Epithelial cell of proximal tubule (primary cell): ENCODE data around the gene PGAP3. TPM values are rescaled to one million over a fixed set of nuclear protein-coding genes. Genes with fewer than 3 reads are reported as not detected.

Source experiments
- DNase-seq: peaks from one replicate; pipeline ENCODE4 v3.0.0-alpha.2; 2011; ENCODE audit warnings: low read depth
- H3K4me3 ChIP-seq: 2 replicates; pipeline ENCODE4 v1.5.1; 2011; ENCODE audit warnings: low read depth, mild to moderate bottlenecking, low read length
- total RNA-seq: library from RNA; depleted of rRNA; stranded (reverse); fragments of >200 nt; gene quantifications from 2 replicates; pipeline ENCODE4 v1.2.3, GENCODE V29; 2015
- TF ChIP-seq, protein P1 (sequence below): conservative IDR thresholded peaks from 2 replicates; pipeline ENCODE4 v1.5.1; 2012; ENCODE audit warnings: low read depth, mild to moderate bottlenecking, low read length

PGAP3 gene
- total RNA-seq, 1 donor from 2014 or later: 11.2 TPM

DNA sequence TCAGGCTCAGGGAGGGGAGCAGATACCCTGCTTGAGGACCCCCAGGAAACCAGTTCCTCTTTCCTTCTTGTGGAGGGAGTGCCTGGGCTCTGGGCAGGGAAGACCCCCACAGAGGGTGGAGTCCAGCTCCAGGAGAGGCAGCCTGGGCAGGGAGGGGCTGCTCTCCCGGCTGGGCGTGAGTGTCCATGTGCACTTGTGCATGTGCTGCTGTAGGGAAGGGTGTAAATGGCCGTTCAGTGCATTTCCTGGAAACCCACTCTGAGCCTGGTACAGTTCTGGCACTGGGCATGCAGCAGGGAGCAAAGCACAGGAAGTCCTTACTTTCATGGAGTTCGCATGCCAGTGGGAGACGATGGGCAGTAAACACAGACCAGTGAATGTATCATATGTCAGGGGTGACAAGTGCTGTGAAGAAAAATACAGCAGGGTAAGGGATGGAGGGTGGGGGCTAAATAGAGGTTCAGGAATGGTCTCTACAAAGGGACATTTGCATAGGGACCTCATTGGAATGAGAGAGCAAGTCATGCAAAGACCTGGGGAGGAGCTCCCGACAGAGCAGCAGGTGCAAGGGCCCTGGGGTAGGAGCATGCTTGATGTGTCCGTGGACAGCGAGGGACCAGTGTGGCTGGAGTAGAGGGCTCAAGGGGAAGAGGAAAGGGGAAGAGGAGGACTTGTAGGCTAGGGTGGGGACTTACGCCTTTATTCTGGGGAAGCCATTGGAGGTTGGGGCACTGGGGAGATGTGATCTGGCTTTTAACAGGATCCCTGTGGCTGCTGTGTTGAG lies 45.4 kb downstream of the PGAP3 start:
- no peak overlapping the region for H3K4me3 ChIP-seq
- DNase-seq: no peak
- TF ChIP-seq, protein P1, sequence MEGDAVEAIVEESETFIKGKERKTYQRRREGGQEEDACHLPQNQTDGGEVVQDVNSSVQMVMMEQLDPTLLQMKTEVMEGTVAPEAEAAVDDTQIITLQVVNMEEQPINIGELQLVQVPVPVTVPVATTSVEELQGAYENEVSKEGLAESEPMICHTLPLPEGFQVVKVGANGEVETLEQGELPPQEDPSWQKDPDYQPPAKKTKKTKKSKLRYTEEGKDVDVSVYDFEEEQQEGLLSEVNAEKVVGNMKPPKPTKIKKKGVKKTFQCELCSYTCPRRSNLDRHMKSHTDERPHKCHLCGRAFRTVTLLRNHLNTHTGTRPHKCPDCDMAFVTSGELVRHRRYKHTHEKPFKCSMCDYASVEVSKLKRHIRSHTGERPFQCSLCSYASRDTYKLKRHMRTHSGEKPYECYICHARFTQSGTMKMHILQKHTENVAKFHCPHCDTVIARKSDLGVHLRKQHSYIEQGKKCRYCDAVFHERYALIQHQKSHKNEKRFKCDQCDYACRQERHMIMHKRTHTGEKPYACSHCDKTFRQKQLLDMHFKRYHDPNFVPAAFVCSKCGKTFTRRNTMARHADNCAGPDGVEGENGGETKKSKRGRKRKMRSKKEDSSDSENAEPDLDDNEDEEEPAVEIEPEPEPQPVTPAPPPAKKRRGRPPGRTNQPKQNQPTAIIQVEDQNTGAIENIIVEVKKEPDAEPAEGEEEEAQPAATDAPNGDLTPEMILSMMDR: no peak

- TF ChIP-seq, protein P1: no peak
- no peak for DNase-seq
- H3K4me3 ChIP-seq: no peak overlapping the region
Observed at GRCh38 chr17:39641883-39642282, 46.0 kb downstream of the PGAP3 start.

DNA sequence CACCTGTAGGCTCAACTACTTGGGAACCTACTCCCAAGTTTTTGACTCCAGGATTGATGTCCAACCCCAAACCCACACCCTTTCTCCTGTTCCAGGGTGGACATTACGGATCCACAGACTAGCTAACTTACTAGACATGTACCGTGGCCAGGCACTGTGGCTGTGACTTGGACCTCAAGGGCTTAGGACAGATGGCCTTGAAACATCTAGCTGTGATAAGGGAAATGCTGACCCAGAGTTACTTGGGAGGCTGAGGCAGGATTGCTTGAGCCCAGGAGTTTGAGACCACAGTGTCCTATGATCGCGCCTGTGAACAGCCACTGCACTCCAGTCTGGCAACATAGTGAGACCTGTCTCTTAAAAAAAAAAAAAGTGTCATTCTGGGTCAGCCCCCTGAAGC lies 46.8 kb downstream of the PGAP3 start:
- H3K4me3 ChIP-seq: no peak overlapping the region
- DNase-seq: no peak
- TF ChIP-seq, protein P1: no peak

GRCh38 chr17:39640591-39641031 lies 47.2 kb downstream of the PGAP3 start:
- H3K4me3 ChIP-seq: no peak overlapping the region
- TF ChIP-seq, protein P1: no peak
- no peak for DNase-seq

- TF ChIP-seq, protein P1: no peak
- H3K4me3 ChIP-seq: no peak overlapping the region
- DNase-seq: no peak
Observed at GRCh38 chr17:39639566-39640458, 48.0 kb downstream of the PGAP3 start.

DNA sequence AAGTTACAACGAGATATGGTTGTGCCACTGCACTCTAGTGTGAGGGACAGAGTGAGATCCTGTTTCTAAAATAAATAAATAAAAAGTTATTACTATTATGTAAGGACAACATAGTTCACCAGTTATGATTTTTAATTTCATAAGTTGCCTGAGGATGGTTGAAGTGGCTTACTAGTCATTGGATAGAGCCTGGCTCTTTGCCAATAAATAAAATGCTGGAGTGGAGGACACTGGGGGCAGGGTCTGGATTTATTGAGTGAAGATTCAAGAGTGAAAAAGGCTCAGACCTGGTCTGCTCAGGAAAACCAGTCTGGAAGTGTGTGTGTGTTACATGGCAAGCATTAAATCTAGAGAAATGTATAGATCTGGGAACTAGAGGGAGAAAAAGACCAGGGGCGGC lies 48.8 kb downstream of the PGAP3 start:
- H3K4me3 ChIP-seq: no peak overlapping the region
- TF ChIP-seq, protein P1: no peak
- DNase-seq: no peak
